ENCODE data around the gene POLL. TPM values are rescaled to one million over a fixed set of nuclear protein-coding genes. Genes with fewer than 3 reads are reported as not detected.
A peak's percentile ranks its signal among the peaks of the same experiment; 100 is the strongest.

The POLL gene
- total RNA-seq, 2 experiments from 2014 or later, result 31.9 to 35.9 TPM

DNA sequence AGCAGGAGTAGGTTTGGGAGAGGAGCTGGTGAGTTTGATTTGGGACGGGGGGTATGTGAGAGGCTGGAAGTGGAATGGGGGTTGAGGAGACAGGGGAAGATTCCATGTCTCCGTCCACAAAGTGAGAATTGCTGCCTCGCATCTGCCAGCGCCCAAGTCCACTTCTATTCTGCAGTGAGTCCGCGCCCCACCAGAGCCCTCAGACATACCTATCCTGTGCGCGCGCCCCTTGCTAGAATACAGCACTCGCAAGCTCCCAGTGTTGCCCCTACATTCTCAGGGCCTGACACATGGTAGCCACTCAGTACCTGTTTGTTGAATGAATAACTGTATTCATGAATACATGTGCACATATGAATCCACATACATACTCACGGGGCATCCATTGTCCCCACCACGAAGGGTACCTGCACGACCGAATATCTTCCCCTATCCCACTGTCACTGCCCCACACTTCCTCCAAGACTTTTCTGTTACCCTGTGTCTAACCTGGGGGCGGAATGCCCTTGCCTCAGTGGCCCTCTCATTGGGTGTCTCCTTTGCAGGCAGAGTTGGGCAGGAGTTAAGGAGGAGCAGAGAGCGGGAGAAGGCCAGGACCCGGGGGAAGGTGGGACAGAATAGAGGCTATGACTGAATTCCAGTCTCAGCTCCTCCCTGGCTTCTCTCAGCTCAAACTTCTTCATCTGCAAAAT is 19.9 kb downstream of the POLL start:
- no peak overlapping the region for H3K4me3 Mint-ChIP-seq
- H3K27ac Mint-ChIP-seq, result no peak overlapping the region
- peaks cover 46% of the 10 kb centered on the region for H3K27me3 Mint-ChIP-seq
- H3K36me3 Mint-ChIP-seq (ENCODE audit: low read depth), result no peaks in the 10 kb centered on the region
- CTCF ChIA-PET, result interaction anchor here (0.5 to 4.5 kb wide), 7 partner anchors 11 to 1765 kb away, joined by 3 to 67 read pairs (median 4); no protein-coding TSS in a partner anchor
- POLR2A ChIA-PET, result no interaction called here
- H3K4me1 Mint-ChIP-seq, result peaks cover 18% of the 10 kb centered on the region
- DNase-seq, result no peak
- H3K9me3 Mint-ChIP-seq, result no peaks in the 10 kb centered on the region

DNA sequence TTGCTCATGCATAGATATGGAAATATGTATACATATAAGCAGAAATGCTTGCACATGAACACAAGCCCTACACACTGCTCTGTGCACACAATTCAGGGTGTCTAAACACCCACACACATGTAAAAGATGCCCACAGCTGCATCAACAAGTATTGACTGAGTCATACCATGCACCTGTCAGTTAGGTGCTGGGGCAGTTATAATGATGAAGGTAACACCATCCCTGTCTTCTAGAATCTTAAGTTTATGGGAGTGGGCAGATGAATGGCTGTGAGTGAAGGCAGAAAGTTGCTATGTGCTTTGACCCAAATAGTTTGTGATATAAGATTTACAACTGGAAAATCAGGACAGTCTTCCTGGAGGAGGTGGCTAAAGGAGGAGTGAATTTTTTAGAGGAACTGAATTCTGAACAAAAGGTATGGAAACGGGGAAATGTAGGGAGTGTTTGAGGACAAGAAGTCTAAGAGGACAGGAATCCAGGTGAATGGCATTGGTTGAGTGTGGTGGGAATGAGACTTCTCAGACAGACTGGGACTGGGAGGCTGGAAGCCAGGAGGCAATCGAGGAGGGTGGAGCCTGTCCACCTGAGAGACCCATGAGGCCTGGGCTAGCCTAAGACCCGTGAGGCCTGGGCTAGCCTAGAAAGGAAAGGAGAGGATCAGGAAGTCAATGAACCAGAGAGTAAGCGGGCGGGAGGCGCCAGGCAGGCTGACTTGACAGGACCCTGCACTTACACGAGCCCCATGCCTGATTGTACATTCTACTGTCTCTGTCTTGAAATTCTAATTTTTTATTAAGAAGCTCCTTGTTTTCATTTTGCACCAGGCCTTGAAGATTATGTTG is 20.7 kb downstream of the POLL start:
- H3K27me3 Mint-ChIP-seq, result peaks cover 46% of the 10 kb centered on the region

DNA sequence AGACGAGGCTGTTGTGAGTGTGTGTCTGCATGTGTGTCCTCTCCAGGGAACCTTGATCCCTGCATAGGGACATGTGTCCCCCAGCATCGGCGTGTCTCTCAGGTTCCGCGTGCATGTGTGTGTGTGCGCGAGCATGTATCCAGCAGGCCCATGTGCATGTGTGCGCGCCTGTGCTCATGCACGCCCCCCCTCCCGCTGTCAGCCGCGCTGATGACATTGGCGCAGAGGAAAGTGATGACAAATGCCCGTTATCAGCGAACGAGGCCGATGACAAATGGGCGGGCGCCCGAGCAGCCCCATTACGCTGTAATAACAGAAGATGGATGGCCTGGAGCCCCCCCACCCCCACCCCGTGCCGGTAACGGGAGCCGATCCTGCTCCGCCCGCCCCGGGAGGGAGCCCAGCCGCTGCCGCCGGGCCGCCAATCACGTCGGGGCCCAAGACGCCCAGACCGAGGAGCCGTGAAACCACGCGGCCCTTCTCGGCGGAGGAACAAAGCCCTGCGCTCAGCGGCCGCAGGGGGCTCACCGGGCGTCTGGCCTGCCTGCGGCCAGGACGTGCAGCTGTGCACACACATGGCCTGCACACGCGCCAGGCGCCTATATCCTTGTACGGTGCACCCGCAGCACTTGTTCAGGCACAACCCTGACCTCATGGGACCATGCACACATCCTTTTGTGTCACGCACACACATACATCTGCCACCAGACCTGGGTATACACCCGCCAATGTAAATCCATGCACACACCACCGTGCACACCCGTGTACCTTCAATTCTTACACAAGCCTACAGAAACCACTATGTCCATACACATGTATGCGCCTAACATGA is 21.5 kb downstream of the POLL start:
- H3K36me3 Mint-ChIP-seq (ENCODE audit: low read depth), result no peaks in the 10 kb centered on the region
- no peak overlapping the region for H3K4me3 Mint-ChIP-seq
- ChIA-PET CTCF (no interaction called here), POLR2A (no interaction called here)
- H3K9me3 Mint-ChIP-seq, result no peaks in the 10 kb centered on the region
- DNase-seq, result no peak
- H3K27me3 Mint-ChIP-seq, result peaks cover 46% of the 10 kb centered on the region
- peaks cover 18% of the 10 kb centered on the region for H3K4me1 Mint-ChIP-seq
- H3K27ac Mint-ChIP-seq, result no peak overlapping the region

More for the DNA sequence above, 20.7 kb downstream of the POLL start:
- Mint-ChIP-seq H3K9me3 (no peaks in the 10 kb centered on the region), H3K27ac (no peak overlapping the region), H3K36me3 (ENCODE audit: low read depth) (no peaks in the 10 kb centered on the region), H3K4me1 (peaks cover 18% of the 10 kb centered on the region), H3K4me3 (no peak overlapping the region)
- ChIA-PET POLR2A (no interaction called here), CTCF (interaction anchor here (1.1 kb wide), 2 partner anchors 11 to 276 kb away, joined by 3 read pairs; no protein-coding TSS in a partner anchor)
- DNase-seq, result no peak

DNA sequence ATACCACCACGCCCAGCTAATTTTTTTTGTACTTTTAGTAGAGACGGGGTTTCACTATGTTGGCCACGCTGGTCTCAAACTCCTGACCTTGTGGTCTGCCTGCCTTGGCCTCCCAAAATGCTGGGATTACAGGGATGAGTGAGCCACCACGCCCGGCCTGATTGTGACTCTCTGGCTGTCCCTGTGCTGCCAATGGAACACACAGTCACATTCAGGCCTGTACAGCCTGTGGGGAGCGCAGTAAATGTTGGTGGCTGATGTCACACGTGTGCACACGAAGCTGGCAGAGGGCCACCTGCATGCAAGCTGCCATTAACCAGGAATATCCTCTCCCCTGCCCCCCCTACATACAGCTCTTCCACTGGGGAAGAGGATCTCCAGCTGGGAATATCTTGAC is 22.1 kb downstream of the POLL start:
- DNase-seq, result no peak
- peaks cover 46% of the 10 kb centered on the region for H3K27me3 Mint-ChIP-seq
- H3K4me3 Mint-ChIP-seq, result no peak overlapping the region
- peaks cover 16% of the 10 kb centered on the region for H3K4me1 Mint-ChIP-seq
- POLR2A ChIA-PET, result no interaction called here
- H3K9me3 Mint-ChIP-seq, result no peaks in the 10 kb centered on the region
- CTCF ChIA-PET, result no interaction called here
- H3K36me3 Mint-ChIP-seq (ENCODE audit: low read depth), result no peaks in the 10 kb centered on the region
- H3K27ac Mint-ChIP-seq, result no peak overlapping the region

DNA sequence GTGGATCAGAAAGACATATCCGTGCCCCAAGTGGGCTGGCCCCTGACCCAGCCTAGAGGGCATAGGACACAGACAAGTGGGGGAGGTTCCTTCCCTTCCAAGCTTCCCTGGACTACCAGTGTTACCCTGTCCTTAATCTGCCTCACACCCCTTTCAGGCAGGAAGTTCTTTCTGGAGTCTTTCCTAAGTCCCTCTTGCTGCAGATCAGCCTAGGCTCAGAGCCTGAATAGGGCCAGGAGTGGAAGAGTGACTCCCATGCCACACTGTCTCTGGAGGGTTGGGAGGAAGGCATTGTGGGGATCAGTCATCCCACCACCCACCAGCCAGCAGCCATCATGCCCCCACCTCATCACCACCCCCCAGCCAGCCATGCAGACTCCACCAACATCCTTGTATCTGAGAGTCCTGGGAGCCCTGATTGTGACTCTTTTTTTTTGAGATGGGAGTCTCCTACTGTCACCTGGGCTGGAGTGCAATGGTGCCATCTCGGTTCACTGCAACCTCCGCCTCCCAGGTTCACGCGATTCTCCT is 22.6 kb downstream of the POLL start:
- Mint-ChIP-seq H3K27me3 (peaks cover 46% of the 10 kb centered on the region), H3K4me1 (peaks cover 12% of the 10 kb centered on the region), H3K27ac (no peak overlapping the region), H3K4me3 (no peak overlapping the region), H3K36me3 (ENCODE audit: low read depth) (no peaks in the 10 kb centered on the region), H3K9me3 (no peaks in the 10 kb centered on the region)
- DNase-seq, result no peak
- POLR2A ChIA-PET, result no interaction called here
- CTCF ChIA-PET, result no interaction called here

DNA sequence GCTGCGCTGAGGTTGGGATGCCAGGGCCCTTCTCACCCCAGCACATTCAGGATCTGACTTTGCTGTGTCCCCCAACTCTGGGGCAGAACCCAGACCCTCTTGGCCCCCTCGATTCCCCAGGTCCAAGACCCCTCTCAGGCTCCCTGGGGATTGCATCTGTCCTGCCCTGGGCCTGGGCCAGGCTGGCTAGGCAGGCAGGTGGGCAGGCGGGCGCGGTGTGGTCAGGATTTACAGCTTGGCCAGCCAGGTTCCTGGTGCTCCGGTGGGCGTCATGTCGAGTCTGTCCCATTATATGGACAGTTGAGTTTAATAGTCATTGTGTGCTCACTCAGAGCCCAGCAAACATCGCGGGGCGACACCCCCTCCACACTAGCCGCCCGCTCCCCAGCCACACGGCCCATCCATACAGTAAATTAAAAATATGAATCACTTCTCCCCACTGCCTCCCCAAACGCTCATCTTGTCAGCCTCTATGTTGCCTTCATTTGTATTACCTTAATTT is 23.5 kb downstream of the POLL start:
- Mint-ChIP-seq H3K4me1 (peaks cover 10% of the 10 kb centered on the region), H3K27ac (no peak overlapping the region), H3K4me3 (no peak overlapping the region), H3K36me3 (ENCODE audit: low read depth) (no peaks in the 10 kb centered on the region), H3K27me3 (peaks cover 42% of the 10 kb centered on the region), H3K9me3 (no peaks in the 10 kb centered on the region)
- CTCF ChIA-PET, result no interaction called here
- no peak for DNase-seq
- POLR2A ChIA-PET, result no interaction called here

DNA sequence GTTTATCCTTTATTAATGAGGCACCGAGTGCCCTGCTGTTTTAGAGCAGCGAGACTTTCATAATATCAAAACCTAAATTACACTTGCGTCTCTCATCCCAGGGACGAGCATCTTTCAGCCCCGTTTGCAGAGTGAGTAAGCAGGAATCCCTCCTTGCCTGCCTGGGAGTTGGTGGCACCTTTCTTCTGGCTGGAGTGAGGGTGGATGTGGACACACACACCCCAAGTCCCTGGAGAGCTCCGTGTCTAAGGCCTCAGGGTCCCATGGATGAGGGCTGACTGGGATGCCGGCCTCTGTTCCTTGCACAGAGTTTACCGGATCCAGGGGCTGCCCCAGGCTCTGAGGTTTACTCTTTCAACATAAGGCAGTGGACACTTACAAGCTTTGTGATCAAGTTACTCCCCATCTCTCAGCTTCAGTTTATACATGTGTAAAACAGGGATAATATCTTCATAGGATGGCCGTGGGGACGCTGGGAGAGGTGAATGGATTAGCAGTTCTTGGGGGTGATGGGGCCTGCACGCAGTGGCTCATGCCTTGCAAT is 24.5 kb downstream of the POLL start:
- Mint-ChIP-seq H3K9me3 (no peaks in the 10 kb centered on the region), H3K4me3 (no peak overlapping the region), H3K4me1 (peaks cover 16% of the 10 kb centered on the region), H3K36me3 (ENCODE audit: low read depth) (no peaks in the 10 kb centered on the region), H3K27ac (no peak overlapping the region), H3K27me3 (peaks cover 35% of the 10 kb centered on the region)
- DNase-seq, result no peak
- POLR2A ChIA-PET, result no interaction called here
- CTCF ChIA-PET, result interaction anchor here (0.6 kb wide), 1 partner anchor 218 kb away, joined by 3 read pairs; no protein-coding TSS in a partner anchor

DNA sequence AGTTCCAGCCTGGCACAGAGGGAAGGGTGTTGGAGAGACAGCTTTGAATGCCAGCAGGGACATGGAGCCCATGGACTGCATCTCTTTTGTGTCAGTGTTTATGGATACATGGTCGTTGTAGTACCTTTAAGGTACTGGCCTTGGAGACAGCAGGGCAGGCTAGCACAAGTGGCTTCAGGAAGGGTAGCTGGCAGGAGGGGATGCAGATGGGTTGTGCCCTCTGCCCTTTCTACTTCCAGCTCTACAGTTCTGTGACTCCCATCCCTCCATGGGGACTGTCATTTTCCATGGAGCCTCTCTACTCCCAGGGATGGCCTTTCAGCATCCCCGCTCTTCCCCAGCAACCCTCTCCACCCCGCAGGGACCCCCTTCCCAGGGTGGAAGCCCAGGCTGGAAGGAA is 25.1 kb downstream of the POLL start:
- CTCF ChIA-PET, result interaction anchor here (0.6 kb wide), 1 partner anchor 218 kb away, joined by 3 read pairs; no protein-coding TSS in a partner anchor
- no peak for DNase-seq
- Mint-ChIP-seq H3K4me1 (peaks cover 22% of the 10 kb centered on the region), H3K9me3 (no peaks in the 10 kb centered on the region), H3K27me3 (peaks cover 29% of the 10 kb centered on the region), H3K4me3 (no peak overlapping the region), H3K27ac (no peak overlapping the region), H3K36me3 (ENCODE audit: low read depth) (no peaks in the 10 kb centered on the region)
- POLR2A ChIA-PET, result no interaction called here

DNA sequence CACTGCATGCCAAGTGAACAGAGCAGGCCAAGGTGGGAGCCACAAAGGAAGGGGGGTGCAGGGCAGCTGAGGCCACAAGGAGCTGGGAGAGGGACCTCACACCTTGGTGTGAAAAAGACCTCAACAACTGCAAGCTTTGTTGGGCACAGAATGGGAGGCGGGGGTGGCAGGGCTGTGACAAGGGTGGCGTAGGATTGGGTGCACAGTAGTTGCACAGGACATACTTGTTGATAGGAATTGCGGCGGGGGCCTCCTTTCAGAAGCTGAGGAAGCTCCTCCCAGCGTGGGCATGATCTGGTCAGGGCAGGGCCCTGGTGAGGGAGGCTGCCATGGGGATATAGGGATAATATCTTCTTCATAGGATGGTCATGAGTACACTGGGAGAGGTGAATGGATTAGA is 25.8 kb downstream of the POLL start:
- peaks cover 22% of the 10 kb centered on the region for H3K27me3 Mint-ChIP-seq
- peak; percentile 15 for DNase-seq
- H3K4me1 Mint-ChIP-seq, result peaks cover 29% of the 10 kb centered on the region
- H3K36me3 Mint-ChIP-seq (ENCODE audit: low read depth), result no peaks in the 10 kb centered on the region
- H3K4me3 Mint-ChIP-seq, result no peak overlapping the region
- CTCF ChIA-PET, result interaction anchor here (1.3 kb wide), 1 partner anchor 9 kb away, joined by 3 read pairs; no protein-coding TSS in a partner anchor
- no peak overlapping the region for H3K27ac Mint-ChIP-seq
- POLR2A ChIA-PET, result no interaction called here
- no peaks in the 10 kb centered on the region for H3K9me3 Mint-ChIP-seq

DNA sequence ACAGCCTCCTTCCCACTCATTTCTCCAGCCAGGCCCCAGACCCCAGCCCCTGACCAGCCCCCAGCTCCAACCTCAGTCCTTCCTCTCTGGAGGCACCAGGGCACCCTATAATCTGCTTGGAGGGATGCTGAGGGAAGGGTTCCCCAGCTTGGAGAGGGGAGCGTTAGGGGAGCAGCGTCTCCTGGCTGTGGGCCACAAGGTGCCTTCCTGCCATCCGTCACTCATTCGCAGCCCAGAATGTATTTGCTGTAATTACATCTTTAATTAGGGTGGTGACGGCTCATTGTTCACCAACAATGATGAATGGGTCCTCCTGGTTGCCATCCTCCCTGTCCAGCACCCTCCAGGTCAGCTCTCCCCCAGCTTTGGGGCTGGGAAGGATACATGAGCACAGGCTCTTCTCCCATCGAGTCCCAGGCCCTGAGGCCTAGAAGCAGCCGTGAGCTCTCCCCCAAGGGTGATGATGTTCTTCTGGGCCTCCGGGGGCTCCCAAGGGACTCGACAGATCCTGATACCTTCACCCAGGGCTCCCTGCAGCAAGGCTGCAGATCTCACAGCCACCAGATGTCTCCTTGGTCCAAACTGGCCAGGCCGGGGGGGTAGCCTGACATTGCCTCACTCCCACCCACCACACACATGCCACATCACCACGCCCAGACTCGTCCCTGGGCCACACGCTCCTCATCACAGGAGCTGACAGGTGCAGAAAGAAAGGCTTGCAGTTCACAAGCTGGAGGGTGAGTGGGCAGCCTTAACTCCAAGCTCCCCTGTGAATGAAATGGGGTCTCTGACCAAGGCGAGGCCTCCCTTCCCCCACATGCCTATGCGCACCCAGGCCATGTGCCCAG is 26.8 kb downstream of the POLL start:
- no peak overlapping the region for H3K4me3 Mint-ChIP-seq
- H3K9me3 Mint-ChIP-seq, result no peaks in the 10 kb centered on the region
- H3K4me1 Mint-ChIP-seq, result peaks cover 29% of the 10 kb centered on the region
- ChIA-PET POLR2A (interaction anchor here (1.1 kb wide), 1 partner anchor 26 kb away, joined by 3 read pairs; the partner anchor contains the start of genes DPCD and POLL), CTCF (interaction anchor here (1.3 to 1.4 kb wide), 2 partner anchors 8 to 10 kb away, joined by 3 to 4 read pairs; no protein-coding TSS in a partner anchor)
- peak; percentile 12 for DNase-seq
- H3K27me3 Mint-ChIP-seq, result peaks cover 16% of the 10 kb centered on the region
- no peak overlapping the region for H3K27ac Mint-ChIP-seq
- H3K36me3 Mint-ChIP-seq (ENCODE audit: low read depth), result no peaks in the 10 kb centered on the region

DNA sequence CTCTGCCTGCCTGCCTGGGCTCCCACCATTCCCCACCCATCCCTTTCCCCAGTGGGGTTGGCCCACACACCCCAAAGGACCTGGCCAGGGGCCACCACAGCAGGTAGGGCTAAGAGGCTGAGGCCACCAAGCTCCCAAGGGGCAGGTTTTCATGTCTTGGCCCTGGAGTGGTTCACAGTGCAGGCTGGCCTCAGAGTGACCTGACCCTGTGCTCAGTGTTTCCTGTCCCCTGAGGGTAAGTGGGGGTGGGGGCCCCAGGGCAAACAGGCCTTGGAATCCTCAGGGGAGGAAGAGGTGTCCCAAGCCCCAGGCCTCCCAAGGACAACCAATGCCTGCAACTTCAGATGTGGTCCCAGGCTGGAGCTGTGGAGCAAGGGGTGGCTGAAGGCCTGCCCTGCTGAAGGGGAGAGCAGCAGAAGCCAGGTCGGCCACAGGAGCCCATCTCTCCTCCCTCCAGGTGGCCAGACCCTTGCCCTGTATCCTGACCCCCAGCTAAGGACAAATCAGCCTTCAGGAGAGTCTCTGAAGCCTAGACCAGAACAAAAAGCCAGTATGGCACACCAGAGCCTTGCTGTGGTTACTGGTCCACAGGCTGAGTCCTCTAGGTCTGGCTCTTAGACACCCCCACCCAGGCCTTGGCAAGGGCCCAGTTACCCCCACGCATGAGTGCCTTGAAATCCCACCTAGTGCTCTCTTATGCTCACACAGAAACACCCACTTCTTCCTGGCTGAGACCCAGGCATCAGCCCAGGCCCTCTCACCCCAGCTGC is 27.6 kb downstream of the POLL start:
- peaks cover 11% of the 10 kb centered on the region for H3K27me3 Mint-ChIP-seq
- no peak overlapping the region for H3K4me3 Mint-ChIP-seq
- peaks cover 30% of the 10 kb centered on the region for H3K4me1 Mint-ChIP-seq
- ChIA-PET CTCF (interaction anchor here (0.8 to 1.4 kb wide), 3 partner anchors 9 to 11 kb away, joined by 3 to 4 read pairs (median 4); no protein-coding TSS in a partner anchor), POLR2A (interaction anchor here (1.1 kb wide), 1 partner anchor 27 kb away, joined by 3 read pairs; the partner anchor contains the start of genes DPCD and POLL)
- no peaks in the 10 kb centered on the region for H3K9me3 Mint-ChIP-seq
- no peak overlapping the region for H3K27ac Mint-ChIP-seq
- peak; percentile 14 for DNase-seq
- H3K36me3 Mint-ChIP-seq (ENCODE audit: low read depth), result no peaks in the 10 kb centered on the region
